Fibroblast of lung (primary cell): ENCODE results near the gene JMJD1C.

ENCODE experiments used
- EZH2 ChIP-seq: IDR thresholded peaks from 2 replicates; pipeline ENCODE4 v1.5.1; 2012; ENCODE audit warnings: low read length, control low read depth, mild to moderate bottlenecking; ENCODE audit errors: missing control alignments
- TF ChIP-seq, protein P1 (sequence below), 2 donors: IDR thresholded peaks in 1 of 2; conservative IDR thresholded peaks in 1 of 2; 1 replicate in 1 of 2; 2 replicates in 1 of 2; pipeline ENCODE4 v1.5.1; 2011 to 2012; ENCODE audit warnings: low read length in 2 of 2, control low read depth in 1 of 2, inconsistent platforms in 1 of 2, low read depth in 1 of 2, mild to moderate bottlenecking in 1 of 2

GRCh38 chr10:63493004-63493403 lies 27.2 kb upstream of the JMJD1C start:
- no peak for TF ChIP-seq EZH2
- TF ChIP-seq, protein P1, sequence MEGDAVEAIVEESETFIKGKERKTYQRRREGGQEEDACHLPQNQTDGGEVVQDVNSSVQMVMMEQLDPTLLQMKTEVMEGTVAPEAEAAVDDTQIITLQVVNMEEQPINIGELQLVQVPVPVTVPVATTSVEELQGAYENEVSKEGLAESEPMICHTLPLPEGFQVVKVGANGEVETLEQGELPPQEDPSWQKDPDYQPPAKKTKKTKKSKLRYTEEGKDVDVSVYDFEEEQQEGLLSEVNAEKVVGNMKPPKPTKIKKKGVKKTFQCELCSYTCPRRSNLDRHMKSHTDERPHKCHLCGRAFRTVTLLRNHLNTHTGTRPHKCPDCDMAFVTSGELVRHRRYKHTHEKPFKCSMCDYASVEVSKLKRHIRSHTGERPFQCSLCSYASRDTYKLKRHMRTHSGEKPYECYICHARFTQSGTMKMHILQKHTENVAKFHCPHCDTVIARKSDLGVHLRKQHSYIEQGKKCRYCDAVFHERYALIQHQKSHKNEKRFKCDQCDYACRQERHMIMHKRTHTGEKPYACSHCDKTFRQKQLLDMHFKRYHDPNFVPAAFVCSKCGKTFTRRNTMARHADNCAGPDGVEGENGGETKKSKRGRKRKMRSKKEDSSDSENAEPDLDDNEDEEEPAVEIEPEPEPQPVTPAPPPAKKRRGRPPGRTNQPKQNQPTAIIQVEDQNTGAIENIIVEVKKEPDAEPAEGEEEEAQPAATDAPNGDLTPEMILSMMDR (conservative IDR thresholded peaks at IDR 0.05 in 1 of 2, IDR thresholded peaks at IDR 0.05 in 1 of 2; ENCODE audit: low read depth in 1 of 2, low read length in 2 of 2) = no peak
